Fibroblast of skin of left quadriceps (primary cell): ENCODE data around the gene QPRT.
"Not testable (repeated sequence)": the region's sequence is repeated elsewhere in the genome, so short reads cannot be mapped to it uniquely, and the experiment has no call there.

Experiments
- DNase-seq, 2 experiments: peaks; one replicate each; pipeline ENCODE4 v3.0.0-alpha.2; 2013; ENCODE audit warnings: low read depth in 2 of 2

Gene QPRT

GRCh38 chr16:29745121-29745852 lies 66.3 kb downstream of the QPRT start:
- no peak for DNase-seq

GRCh38 chr16:29745853-29746345 lies 66.9 kb downstream of the QPRT start, which contains the start of gene C16orf54:
Gene C16orf54 (minus strand): TSS chr16:29745990. CDS start chr16:29744951, 1,039 bp downstream.
- no peak for DNase-seq

DNA sequence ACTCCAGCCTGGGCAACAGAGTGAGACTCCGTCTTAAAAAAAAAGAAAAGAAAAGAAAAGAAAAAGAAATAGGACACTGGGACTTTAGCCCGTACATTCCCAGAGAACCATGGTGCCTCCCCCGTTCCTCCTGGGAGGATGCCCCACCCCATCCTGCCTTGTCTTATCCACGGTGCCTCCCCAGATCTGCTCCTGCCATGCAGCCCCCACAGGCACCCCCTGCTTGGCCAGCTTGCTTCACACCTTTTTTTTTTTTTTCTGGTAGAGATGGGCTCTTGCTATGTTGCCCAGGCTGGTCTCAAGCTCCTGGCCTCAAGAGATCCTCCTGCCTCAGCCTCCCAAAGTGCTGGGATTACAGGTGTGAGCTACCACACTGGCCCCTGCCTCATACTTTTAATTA lies 67.5 kb downstream of the QPRT start:
- not testable (repeated sequence) for DNase-seq
